ENCODE results near the gene DTNBP1. TPM values are rescaled to one million over a fixed set of nuclear protein-coding genes. Genes with fewer than 3 reads are reported as not detected.

Gene DTNBP1
- total RNA-seq, 1 experiment from 2014 or later = 1.6 TPM

DNA sequence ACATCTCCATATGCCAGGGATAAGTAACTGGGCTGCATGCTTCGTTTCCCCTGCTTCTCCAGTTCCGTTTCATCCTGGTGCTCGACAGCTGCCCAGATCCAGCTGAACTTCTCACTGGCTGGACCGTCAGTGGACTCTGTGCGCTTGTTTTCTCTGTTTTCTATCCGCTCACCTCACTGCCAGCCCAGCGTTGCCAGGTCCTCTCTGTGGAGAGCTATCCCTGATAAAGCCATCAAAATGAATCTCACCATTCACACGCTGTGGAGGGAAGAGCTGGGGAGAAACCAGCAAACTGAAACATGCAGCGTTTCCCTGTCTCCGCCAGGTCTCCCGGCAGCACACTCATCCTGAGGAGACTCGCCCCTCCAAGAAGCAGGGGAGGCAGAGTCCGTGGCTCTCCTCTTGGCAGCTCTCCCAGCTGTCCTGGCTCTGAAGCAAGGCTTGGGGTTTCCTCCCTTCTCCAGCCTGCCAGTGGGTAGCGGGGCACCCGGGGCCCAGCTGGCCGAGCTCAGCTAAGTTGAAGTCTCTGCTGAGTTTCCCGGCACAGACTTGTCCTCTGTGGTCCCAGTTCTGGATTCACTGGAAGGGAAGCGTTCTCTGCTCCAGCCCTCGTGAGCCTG is 160.9 kb downstream of the DTNBP1 start:
- DNase-seq (ENCODE audit: low spot score) = peak; percentile 38

DNA sequence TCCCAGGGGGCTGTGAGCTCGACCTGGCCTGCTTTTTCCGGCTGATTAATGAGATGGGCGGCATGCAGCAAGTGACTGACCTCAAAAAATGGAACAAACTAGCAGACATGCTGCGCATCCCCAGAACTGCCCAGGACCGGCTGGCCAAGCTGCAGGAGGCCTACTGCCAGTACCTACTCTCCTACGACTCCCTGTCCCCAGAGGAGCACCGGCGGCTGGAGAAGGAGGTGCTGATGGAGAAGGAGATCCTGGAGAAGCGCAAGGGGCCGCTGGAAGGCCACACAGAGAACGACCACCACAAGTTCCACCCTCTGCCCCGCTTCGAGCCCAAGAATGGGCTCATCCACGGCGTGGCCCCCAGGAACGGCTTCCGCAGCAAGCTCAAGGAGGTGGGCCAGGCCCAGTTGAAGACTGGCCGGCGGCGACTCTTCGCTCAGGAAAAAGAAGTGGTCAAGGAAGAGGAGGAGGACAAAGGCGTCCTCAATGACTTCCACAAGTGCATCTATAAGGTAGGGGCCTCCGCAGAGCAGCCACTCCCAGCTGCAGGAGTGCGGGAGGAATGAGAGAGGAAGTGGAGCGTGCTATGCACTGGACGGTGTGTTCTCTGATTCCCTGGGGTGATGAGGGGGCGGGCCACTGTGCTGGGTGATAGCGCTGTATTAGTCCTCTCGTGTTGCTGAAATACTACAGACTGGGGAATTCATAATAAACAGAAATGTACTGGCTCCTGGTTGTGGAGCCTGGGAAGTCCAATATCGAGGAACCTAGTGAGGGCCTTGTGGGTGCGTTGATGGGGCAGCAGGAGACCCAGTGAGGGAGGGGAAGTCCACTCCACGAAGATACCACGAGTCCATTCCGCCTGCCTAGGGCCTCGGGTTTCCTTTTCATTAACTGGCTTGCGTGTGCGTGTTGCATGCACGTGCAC is 161.7 kb downstream of the DTNBP1 start:
- DNase-seq (ENCODE audit: low spot score) = no peak

DNA sequence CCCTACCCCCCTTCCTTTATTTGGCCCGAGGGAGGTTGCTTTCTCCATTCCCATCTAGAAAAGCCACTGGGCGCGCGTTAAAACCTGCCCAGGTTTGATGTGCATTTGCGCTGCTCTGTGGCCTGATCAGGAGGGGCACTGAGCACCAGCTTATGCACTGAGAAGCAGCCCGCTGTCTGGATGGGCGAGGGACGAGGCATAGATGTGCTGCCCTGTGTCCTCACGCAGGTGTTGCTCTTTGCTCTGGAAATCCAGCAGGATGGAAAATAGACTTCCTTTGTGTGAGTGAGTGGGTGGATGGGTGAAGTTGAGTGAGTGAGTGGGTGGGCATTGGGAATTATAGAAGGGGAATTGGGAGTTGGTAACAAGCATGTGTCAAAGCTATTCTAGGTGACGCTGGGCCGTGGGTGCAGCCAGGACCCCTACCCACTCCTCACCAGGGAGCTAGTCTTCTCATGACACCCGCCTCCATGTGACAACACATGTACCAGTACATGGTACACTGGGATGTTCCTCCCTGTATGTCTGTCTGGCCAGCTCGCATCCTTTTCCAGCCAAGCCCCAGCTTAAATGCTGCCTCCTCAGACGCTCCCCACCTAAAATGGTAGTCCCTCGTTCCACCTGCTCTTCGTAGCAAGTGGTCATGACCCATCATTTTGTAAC is 162.6 kb downstream of the DTNBP1 start:
- DNase-seq (ENCODE audit: low spot score) = no peak

DNA sequence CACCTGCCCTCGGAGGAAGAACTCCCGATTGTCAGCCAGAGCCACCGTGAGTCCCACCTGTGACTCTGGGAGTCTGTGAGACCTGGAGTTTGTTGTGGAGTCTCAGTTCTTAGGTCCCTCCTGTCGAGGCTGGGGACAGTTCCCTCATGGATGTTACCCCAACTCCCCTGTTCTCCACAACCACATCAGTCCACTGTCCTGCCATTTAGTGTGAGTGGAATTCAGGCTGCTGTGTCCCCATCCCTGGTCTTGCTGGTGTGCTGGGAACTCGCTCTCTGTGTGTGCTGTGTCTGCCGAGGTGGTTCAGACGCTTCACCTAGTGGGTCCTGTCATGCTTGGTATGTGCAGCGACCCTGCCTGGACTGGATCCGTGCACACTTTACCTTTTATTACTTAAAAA is 163.2 kb downstream of the DTNBP1 start:
- DNase-seq (ENCODE audit: low spot score) = no peak

DNA sequence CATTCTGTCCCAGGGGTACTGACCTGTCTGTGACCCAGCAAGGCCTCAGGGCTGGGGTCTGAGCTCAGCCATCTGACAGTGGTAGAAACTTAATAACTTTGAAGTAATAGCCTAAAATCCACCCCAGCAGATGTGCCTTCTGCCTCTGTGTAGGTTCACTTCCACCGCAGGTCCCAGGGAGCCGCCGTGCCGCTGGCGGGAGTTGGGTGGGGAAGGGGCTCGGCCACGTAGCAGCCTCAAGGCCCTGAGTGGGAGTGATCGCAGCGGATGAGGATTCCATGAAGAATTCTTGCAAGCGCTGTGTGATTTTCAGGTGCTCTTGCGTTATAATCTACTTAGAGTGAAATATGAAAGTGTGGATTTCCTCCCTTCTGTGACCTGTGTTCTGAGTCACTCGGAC is 163.7 kb downstream of the DTNBP1 start:
- DNase-seq (ENCODE audit: low spot score) = no peak

GRCh38 chr6:15498640-15499039 is 164.2 kb downstream of the DTNBP1 start:
- DNase-seq (ENCODE audit: low spot score) = no peak

- DNase-seq (ENCODE audit: low spot score) = no peak
Observed at GRCh38 chr6:15496345-15497131, 166.3 kb downstream of the DTNBP1 start.

GRCh38 chr6:15495375-15495901 is 167.4 kb downstream of the DTNBP1 start:
- no peak for DNase-seq (ENCODE audit: low spot score)

GRCh38 chr6:15493437-15494168 is 169.2 kb downstream of the DTNBP1 start:
- peak; percentile 16 for DNase-seq (ENCODE audit: low spot score)

DNA sequence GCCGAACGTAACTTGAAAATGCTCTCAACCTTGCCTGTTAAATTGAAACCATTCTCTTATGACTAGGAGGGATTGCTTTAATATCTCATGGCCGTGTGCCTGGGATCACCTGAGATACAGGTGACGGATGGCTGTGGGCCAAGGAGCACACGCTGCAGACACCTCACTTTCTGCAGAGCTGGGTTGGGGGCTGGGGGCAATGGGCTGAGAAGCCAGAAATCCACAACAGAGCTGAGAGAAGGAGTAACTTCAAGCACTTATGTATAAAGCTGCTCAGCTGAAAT is 170.9 kb downstream of the DTNBP1 start:
- no peak for DNase-seq (ENCODE audit: low spot score)

DNA sequence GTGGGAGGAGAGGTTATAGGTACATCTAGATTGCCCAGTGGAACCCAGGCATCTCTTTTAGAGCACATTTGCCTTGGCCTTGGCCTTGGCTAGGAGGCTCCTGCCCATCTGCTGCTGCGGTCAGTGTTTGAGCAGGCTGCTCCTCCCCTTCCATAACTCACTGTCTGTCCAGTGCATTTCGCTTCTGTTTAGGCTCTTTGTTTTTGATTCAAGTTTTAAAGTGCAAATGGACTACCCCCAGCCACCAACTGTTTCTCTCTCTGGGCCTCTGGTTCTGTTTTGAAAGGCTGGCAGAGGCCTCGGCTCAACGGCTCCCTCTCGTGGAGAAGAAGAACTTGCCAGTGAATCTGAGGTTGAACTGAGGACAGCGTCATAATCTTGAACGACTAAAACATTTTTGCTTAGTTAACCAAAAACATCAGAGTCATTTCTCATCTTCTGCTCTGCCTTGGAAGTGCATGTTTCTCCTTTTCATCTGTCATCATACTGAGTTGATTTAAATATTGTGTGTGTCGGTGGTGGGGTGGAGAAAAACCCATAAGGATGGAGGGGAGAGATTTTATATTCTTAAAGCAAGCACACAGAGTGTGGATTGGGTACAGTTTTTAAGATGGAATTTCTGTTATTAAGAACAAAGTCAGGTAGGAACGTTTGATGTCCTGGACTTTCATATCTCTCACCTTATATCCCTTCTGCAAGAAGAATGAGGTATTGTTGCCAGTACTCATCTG is 171.4 kb downstream of the DTNBP1 start:
- peak; percentile 48 for DNase-seq (ENCODE audit: low spot score)

DNA sequence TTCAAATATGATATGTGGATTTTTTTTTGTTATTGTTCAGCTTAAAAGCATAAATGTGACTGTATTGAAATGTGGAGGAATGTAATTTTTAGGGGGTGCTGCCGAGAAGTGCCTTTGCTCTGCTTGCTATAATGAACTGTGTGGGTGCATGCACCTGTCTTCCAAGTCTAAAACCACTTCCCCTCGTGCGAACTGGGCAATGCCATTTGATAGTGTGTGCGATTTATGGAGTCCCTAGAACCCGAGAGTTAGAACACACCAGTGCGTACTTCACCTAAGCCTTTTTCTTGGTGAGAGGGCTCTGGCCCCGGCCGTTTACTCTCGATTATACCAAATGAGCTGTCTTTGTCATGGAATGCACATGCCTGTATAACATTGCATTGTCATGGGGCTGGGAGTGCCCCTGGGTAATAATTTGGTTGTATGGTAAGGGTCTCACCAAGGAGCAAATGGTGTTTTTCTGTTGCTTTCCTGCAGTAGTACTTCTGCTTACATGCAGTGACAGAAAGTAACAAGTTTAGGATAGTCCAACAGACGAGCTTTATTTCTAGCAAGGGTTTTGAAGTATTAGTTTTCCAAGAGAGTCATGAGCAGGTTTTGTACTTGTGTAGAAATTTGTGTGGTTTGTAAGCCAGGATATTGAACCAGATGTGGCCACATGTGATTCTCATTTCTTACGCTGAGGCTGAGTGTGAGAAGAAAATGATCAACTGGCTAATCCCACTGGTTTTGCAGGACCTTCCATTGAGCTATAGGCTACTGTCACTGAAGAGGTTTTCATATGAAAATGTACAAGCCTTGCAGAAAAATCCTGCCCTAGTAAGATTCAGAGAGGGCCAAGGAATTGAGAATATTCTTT is 172.4 kb downstream of the DTNBP1 start:
- no peak for DNase-seq (ENCODE audit: low spot score)

DNA sequence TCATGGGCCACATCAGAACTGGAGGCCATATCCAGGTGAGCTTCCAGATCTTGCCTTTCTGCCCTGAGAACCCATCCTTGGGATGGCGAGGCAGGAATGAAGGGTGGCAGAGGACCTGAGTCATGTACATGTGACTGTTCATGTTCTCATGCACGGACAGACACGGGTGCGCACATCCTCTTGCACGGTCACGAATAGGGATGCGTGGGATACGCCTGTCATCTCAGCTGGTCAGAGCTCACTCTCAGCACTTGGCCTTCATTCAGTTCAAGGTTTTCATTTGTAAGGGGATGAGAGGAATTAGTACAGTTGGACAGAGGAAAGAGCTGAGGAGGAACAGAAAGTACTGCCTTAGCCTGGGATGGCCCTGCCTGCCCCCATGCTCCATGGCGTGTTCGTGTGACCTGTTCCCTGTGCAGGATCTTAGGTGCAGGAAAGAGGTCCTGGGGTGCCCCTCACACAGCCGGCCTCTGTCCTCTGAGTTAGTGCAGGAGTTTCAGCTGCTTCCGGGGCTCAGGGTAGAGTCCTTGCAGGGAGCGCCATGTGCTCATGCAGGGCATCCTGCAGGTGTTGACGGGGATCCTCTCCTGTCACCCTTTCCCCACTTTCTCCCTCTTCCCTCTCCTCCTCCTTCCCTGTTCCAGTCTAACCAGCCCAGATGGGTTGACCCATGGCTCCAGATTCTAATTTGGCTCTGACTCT is 173.4 kb downstream of the DTNBP1 start:
- DNase-seq (ENCODE audit: low spot score) = no peak

DNA sequence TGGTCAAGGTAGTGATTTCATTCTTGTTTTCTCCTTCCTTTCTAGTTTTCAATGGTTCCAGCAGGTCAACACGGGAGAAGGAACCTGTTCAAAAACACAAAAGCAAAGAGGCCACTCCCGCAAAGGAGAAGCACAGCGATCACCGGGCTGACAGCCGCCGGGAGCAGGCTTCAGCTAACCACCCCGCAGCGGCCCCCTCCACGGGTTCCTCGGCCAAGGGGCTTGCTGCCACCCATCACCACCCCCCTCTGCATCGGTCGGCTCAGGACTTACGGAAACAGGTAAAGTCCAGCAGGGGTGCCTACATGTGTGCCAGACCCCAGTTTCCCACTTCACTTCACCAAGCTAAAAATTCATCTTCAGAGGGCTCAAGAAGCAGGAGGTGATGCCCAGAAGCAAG is 175.6 kb downstream of the DTNBP1 start:
- DNase-seq (ENCODE audit: low spot score) = no peak

DNA sequence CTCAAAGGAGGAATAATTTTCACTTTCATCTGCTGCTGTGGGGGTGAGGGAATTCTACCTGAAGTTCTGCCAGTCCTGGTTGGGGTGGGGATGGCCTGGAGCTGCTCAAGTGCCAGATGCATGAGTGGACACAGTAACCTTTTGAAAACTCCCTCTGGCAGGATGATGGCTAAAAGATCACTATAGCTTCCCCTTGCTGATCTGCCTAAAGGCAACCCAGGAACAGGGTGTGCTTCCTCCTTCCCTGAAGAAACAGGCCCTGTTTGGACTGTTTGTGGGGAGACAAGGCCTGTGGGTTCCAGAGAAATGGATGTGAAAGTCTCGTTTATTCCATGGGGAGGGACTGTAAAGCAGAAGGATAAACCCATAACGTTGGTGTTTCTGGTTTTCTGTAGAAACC is 176.9 kb downstream of the DTNBP1 start:
- no peak for DNase-seq (ENCODE audit: low spot score)

- no peak for DNase-seq (ENCODE audit: low spot score)
Observed at GRCh38 chr6:15484821-15485220, 178.0 kb downstream of the DTNBP1 start.

GRCh38 chr6:15484140-15484539 is 178.7 kb downstream of the DTNBP1 start:
- DNase-seq (ENCODE audit: low spot score) = no peak

GRCh38 chr6:15483060-15483459 is 179.8 kb downstream of the DTNBP1 start:
- DNase-seq (ENCODE audit: low spot score) = no peak

All from A172 (cell line).